Breast epithelium (tissue), 3 donors: ENCODE measurements around the gene SLCO2B1.

ENCODE experiments used
- POLR2AphosphoS5 ChIP-seq, 3 donors: sonication (generic); formaldehyde crosslinking; IDR thresholded peaks; one replicate each; pipeline ENCODE4 v1.6.1; 2017; ENCODE audit warnings: antibody characterized with exemption in 3 of 3
- TF ChIP-seq, protein P1 (sequence below), 3 donors: fragments of 450-650 bp; IDR thresholded peaks; one replicate each; pipeline ENCODE4 v1.5.1; 2016 to 2017; ENCODE audit warnings: antibody characterized with exemption in 3 of 3, mild to moderate bottlenecking in 3 of 3, moderate library complexity in 3 of 3

GRCh38 chr11:75173336-75173735, 22.4 kb downstream of the SLCO2B1 start:
- TF ChIP-seq, protein P1, sequence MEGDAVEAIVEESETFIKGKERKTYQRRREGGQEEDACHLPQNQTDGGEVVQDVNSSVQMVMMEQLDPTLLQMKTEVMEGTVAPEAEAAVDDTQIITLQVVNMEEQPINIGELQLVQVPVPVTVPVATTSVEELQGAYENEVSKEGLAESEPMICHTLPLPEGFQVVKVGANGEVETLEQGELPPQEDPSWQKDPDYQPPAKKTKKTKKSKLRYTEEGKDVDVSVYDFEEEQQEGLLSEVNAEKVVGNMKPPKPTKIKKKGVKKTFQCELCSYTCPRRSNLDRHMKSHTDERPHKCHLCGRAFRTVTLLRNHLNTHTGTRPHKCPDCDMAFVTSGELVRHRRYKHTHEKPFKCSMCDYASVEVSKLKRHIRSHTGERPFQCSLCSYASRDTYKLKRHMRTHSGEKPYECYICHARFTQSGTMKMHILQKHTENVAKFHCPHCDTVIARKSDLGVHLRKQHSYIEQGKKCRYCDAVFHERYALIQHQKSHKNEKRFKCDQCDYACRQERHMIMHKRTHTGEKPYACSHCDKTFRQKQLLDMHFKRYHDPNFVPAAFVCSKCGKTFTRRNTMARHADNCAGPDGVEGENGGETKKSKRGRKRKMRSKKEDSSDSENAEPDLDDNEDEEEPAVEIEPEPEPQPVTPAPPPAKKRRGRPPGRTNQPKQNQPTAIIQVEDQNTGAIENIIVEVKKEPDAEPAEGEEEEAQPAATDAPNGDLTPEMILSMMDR (IDR thresholded peaks at IDR 0.05) = no peak
- TF ChIP-seq POLR2AphosphoS5 (IDR thresholded peaks at IDR 0.05) = no peak
